ENCODE results near the gene GRAMD1B.
"Not testable (repeated sequence)": the region's sequence is repeated elsewhere in the genome, so short reads cannot be mapped to it uniquely, and the experiment has no call there.

GRAMD1B gene

DNA sequence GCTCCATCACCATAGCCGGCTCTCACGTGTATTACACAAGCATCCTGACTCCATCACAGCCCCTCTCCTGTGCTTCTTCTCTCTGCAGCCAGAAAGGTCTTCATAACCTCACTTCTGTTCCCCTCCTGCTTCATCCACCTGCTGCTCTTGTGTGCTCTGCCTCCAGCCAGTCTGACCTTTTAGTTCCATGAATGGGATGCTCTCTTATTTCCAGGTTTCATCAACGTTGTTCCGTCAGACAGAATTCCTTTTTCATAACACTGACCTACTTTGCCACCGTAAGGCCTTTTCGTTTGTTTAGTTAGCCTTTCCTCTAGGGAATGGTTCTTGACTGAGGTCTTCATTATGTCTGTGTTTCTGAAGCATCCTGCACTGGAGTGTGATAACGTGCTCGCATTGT lies 18.8 kb downstream of the GRAMD1B start:
- no peak for DNase-seq

GRCh38 chr11:123449436-123449835 lies 19.4 kb downstream of the GRAMD1B start:
- DNase-seq = no peak

DNA sequence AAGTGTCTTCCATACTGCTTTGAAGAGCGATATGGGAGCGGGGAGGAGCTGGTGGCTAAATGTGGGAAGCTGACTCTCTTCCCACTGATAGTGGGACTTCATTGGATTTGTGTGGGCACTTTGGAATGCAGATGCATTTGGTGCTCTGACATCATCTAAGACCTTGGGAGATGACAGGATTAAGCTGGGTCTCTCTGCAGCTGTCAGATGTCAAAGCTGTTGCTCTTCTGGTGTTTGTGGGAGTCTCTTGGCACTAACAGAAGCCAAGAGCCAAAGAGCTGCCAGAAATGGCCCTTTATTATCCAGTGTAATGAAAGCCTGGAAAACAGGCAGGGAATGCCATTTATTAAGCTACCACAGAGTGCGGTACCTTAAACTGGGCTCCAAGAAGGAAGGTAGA lies 20.6 kb downstream of the GRAMD1B start:
- DNase-seq = no peak

GRCh38 chr11:123451183-123451781 lies 21.2 kb downstream of the GRAMD1B start:
- no peak for DNase-seq

DNA sequence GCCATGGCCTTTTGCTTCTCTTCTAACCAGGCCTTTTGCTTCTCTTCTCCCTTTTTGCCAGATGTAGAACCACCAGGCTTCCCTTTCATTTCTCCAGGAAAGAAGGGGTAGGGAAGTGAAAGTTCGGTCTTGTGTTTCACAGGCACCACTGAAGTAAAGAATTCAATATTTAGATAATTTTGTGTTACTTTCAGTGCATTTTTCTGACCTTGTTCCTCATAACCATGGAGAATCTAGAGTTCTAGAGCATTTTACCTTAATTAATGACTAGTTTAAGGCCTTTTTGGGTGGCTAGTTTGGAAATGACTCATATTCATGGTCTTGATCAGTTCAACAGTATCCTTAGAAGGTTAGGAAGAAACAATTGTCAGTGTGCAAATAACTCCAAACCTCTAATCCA lies 22.7 kb downstream of the GRAMD1B start:
- DNase-seq = no peak

GRCh38 chr11:123454060-123454651 lies 24.1 kb downstream of the GRAMD1B start:
- no peak for DNase-seq

GRCh38 chr11:123454796-123455195 lies 24.7 kb downstream of the GRAMD1B start:
- DNase-seq = no peak

GRCh38 chr11:123456448-123456847 lies 26.4 kb downstream of the GRAMD1B start:
- not testable (repeated sequence) for DNase-seq

- no peak for DNase-seq
Measured at GRCh38 chr11:123457187-123457770, 27.2 kb downstream of the GRAMD1B start.

DNA sequence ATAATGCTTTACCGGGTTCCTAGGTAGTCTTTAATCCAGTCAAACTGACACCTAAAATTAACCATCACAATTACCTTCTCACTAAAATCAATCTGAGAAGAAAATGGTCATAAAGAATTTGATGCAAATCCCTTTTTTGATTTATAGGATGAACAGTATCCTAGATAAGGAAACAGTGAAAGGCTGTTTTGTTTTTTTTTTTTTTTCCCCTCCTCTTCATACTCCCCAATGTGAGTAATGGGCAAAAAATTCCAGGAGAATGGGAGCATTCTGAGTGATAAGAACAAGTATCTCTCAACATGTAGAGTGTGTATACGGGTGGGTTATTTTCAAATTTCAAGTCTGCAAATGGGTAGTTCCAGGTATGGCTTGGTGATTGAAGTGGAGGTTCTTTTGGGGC lies 28.4 kb downstream of the GRAMD1B start:
- DNase-seq = no peak

- no peak for DNase-seq
Measured at GRCh38 chr11:123460012-123460700, 30.1 kb downstream of the GRAMD1B start.

- no peak for DNase-seq
Measured at GRCh38 chr11:123461164-123461563, 31.1 kb downstream of the GRAMD1B start.

DNA sequence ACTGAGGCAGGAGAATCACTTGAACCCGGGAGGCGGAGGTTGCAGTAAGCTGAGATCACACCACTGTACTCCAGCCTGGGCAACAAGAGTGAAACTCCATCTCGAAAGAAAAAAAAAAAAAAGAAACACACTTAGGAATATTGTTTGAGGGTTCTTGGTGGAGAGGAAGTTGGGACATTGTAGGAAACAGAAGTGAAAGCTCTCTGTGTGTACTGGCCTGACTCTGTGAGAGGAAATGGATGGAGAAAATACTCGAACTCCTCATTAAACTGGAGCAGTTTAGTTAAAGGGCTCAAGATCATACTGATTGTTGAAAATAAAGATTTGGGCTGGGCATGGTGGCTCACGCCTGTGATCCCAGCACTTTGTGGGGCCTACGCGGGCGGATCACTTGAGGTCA lies 35.6 kb downstream of the GRAMD1B start:
- DNase-seq = not testable (repeated sequence)

DNA sequence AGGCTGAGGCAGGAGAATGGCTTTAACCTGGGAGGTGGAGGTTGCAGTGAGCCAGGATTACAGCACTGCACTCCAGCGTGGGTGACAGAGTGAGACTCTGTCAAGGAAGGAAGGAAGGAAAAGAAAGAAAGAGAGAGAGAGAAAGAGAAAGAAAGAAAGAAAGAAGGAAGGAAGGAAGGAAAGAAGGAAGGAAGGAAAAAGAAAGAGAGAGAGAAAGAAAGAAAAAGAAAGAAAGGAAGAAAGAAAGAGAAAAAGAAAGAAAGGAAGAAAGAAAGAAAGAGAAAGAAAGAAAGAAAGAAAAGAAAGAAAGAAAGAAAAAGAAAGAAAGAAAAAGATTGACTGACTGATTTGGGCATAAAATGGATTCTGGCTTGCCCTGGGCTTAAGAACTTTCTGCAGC lies 36.1 kb downstream of the GRAMD1B start:
- not testable (repeated sequence) for DNase-seq

DNA sequence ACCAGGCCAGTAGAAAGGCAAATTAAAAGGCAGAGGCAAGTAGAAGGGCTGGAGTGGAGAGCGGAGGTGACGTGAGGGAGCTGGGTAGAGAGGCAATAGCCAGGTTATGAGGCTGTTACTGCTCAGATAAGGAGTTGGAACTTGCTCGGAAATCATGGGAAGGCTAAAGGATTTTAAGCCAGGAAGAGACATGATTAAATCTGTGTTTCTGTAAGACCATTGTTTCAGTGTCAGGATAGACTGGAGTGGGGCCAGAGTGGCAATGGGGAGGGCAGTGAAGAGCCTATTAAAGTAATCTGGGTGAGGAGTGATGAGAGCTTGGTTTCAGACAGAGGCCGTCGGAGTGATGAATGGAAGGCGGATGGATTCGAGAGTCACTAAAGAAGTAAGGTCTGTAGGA lies 39.0 kb downstream of the GRAMD1B start:
- DNase-seq = no peak

- no peak for DNase-seq
Measured at GRCh38 chr11:123469586-123469985, 39.5 kb downstream of the GRAMD1B start.

DNA sequence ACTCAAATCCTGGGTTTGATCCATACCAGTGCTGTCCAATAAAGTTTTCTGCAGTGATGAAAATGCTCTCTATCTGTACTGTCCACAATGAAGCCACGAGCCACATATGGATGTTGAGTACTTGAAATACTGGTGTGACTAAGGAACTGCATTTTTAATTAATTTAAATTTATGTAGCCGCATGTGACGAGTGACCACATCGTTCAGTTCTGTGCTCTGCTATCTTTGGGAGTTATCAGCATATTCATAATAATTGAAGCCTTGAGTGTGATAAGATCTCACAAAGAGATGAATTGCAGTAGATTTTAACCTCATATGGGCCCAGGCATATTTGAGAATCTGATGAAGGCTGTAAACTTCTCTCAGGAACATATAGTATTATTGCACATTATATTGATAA lies 40.8 kb downstream of the GRAMD1B start:
- DNase-seq = no peak

GRCh38 chr11:123472236-123472935 lies 42.3 kb downstream of the GRAMD1B start:
- DNase-seq = no peak

GRCh38 chr11:123473941-123474677 lies 44.0 kb downstream of the GRAMD1B start:
- DNase-seq = no peak

GRCh38 chr11:123474994-123475393 lies 44.9 kb downstream of the GRAMD1B start:
- DNase-seq = no peak

- DNase-seq = no peak
Measured at GRCh38 chr11:123475469-123475868, 45.4 kb downstream of the GRAMD1B start.

GRCh38 chr11:123477205-123477907 lies 47.3 kb downstream of the GRAMD1B start:
- no peak for DNase-seq
